Measurements from ENCODE around the gene EPS15.

GRCh38 chr1:51516649-51517158 is 2.4 kb downstream of the EPS15 start:
- TF ChIP-seq RAD21 (IDR thresholded peaks at IDR 0.05) (no peak), CTCF (IDR thresholded peaks at IDR 0.05; ENCODE audit: low read depth, low read length, missing input control) (no peak), FOXA2 (IDR thresholded peaks at IDR 0.05) (no peak), REST (IDR thresholded peaks at IDR 0.05) (no peak), EGR1 (IDR thresholded peaks at IDR 0.05; ENCODE audit: low read depth in 2 of 2) (no peak), NR2F2 (IDR thresholded peaks at IDR 0.05) (no peak), TAF1 (conservative IDR thresholded peaks at IDR 0.05) (no peak), MAX (IDR thresholded peaks at IDR 0.05) (no peak)

All from liver (tissue), 3 donors.